DND-41 (cell line): ENCODE data around the gene HYAL4.

ENCODE experiments used
- EZH2 ChIP-seq: IDR thresholded peaks from 3 replicates; pipeline ENCODE4 v1.6.1; 2012; ENCODE audit warnings: borderline replicate concordance, low read depth, mild to moderate bottlenecking, moderate library complexity, low read length, inconsistent platforms; ENCODE audit not compliant: severe bottlenecking
- TF ChIP-seq, protein P1 (sequence below): IDR thresholded peaks from 2 replicates; pipeline ENCODE4 v1.5.1; 2012; ENCODE audit warnings: borderline replicate concordance, low read length, moderate library complexity, mild to moderate bottlenecking; ENCODE audit not compliant: poor library complexity, severe bottlenecking; ENCODE audit errors: extremely low read depth

- TF ChIP-seq, protein P1, sequence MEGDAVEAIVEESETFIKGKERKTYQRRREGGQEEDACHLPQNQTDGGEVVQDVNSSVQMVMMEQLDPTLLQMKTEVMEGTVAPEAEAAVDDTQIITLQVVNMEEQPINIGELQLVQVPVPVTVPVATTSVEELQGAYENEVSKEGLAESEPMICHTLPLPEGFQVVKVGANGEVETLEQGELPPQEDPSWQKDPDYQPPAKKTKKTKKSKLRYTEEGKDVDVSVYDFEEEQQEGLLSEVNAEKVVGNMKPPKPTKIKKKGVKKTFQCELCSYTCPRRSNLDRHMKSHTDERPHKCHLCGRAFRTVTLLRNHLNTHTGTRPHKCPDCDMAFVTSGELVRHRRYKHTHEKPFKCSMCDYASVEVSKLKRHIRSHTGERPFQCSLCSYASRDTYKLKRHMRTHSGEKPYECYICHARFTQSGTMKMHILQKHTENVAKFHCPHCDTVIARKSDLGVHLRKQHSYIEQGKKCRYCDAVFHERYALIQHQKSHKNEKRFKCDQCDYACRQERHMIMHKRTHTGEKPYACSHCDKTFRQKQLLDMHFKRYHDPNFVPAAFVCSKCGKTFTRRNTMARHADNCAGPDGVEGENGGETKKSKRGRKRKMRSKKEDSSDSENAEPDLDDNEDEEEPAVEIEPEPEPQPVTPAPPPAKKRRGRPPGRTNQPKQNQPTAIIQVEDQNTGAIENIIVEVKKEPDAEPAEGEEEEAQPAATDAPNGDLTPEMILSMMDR, result no peak
- TF ChIP-seq EZH2, result no peak
These were observed at the start of gene HYAL4 for GRCh38 chr7:123844712-123845219.
